NCI-H526 treated with DMSO at 0.1 percent for 48 hours (cell line): ENCODE data around the gene ZBTB49.

ENCODE experiments used
- DNase-seq: peaks from one replicate; lab custom pipeline; 2025; lab: John Stamatoyannopoulos, UW

Gene ZBTB49

DNA sequence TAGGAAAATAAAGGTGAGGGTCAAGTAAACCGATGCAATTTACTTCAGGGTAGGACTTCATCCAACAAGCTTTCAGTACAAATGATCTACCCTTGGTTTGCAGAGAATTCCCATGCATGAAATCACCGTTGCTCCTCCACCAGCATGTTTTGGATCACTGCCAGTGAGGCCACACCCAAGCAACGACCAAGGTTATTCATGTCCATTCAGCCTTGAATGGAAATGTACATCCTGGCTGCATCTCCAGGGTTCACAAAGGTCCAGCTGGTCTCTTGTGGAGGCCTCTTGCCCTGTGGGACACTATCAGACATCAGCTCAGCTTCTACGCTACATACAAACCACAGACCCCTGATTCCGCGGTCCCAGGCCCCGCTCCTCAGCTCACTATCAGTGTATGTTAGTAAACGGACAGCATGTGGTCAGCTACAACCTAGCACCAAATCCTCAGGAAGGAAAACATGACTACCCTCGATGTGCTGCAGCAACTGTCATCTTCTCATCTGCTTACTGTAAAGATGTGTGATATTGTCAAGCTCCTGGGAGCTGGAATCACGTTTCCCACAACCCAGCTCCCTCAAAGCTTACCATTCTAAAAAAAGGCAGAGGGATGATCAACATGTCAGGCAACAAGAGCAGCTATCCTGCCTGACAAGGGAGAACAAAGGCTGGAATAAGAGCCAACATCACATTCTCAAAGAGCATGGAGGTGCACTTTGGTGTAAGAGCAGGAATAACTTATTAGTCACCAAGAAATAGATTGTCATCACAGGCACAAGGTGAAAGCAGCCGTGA lies 5.0 kb upstream of the ZBTB49 start:
- DNase-seq = no peak

DNA sequence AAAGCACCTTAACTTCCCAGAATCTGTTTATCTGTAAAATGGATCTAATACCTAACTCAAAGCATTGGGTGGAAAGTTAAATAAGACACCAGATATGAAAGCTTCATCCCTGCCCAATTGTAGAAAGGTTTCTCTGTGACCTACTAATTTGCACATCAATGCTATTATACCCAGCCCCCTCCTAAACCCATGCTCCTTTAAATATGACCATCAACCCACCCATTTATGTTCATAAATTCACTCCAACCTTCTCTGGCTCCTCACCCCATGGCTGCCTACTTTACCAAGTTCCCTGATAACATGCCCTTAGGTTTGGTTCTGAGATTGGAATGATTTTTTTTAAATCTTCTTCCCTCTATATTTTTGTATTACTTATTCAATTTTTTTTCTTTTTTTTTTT lies 2.0 kb upstream of the ZBTB49 start:
- DNase-seq = no peak

DNA sequence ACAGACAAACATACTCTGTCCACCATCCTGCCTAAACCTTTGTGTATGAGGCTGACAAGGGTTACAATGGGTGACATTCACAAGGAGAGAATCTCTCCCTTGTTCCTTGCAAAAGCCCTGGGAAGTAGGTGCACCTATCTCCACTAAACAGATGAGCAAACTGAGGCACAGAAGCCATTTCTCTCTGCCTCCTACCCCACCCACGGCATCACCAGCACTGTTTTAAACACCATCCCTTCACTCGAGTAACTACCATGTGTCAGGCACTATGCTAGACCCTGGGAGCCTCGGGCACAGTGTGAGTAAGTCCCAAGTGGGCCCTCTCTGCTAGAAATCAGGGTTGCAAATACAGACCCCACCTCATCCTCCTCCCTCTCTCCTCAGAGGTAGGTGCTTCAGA lies 996 bp upstream of the ZBTB49 start:
- no peak for DNase-seq

DNA sequence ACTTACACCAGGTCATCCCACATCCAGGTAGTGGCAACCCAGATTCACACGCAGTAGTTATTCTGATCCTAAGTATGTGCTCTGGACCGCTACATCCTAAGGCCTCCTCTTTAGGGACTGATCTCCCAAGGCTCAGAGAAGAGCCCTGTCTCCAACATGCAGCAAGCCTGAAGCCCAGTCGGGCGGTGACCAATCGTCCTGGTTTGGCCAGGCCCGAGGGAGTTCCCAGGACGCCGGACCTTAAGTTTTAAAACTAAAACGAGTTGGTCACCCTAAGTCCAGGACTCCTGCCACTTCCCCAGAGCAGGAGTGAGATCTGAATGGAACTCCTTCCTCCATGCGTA lies 482 bp upstream of the ZBTB49 start:
- DNase-seq = no peak

DNA sequence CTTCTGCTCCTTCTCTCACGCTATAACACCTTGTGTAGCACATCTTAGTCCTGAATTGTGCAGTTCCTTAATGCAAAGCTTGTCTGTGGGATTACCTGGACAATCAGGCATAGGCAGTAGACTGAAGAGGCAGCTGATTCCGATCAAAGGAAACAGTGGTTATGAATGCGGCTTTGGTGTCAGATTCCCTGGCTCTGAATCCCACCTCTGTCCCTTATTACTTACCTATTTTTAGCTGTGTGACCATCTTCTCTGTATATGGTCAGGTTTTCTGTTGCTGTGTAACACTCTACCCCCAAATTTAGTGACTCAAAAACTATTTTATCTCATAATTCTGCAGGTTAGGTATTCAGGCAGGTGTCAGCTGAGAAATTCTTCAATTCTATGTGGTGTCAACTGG lies 3.2 kb downstream of the ZBTB49 start:
- DNase-seq = no peak

DNA sequence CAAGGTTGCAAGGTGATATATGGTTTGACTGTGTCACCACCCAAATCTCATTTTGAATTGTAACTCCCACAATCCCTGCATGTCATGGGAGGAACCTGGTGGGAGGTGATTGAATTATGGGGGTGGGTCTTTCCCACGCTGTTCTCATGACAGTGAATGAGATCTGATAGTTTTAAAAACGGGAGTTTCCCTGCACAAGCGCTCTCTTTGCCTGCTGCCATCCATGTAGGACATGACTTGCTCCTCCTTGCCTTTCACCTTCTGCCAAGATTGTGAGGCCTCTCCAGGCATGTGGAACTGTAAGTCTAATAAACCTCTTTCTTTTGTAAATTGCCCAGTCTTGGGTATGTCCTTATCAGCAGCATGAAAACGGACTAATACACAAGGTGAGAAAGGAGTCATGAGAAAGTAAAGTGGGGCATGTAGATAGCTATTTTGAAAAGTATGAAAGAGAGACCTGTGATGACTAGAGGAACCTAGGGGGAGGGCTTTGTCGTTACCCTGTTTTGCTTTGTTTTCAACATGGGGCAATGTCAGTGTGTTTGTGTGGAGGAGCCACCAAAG lies 6.3 kb downstream of the ZBTB49 start:
- DNase-seq = no peak

DNA sequence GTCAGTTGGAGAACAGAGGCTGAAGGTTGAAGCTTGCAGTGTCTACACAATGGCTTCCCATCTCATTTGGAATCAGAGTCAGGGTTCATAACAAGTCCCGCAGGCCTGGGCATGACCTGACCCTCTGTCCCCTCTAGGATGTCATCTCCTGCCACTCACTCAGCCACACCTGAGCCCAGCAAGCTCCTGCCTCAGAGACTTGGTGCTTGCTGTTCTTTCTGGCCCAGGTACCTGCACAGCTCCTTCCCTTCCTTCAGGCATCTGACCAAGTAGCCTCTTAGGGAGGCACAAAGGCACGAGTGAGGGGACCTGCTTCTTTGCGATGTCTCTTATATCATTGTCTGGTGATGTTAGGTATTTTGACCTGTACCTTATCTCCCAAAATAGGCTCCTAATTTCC lies 9.0 kb downstream of the ZBTB49 start:
- no peak for DNase-seq

DNA sequence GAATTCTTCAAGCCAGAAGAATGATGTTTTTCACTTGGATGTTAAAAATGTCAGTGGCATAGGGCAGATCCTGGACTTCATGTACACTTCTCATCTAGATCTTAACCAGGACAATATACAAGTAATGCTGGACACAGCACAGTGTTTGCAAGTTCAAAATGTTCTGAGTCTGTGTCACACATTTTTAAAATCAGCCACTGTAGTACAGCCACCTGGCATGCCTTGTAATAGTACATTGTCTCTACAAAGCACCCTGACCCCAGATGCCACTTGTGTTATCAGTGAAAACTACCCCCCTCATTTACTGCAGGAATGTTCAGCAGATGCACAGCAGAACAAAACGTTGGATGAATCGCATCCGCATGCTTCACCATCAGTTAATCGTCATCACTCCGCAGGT lies 11.9 kb downstream of the ZBTB49 start:
- DNase-seq = no peak

DNA sequence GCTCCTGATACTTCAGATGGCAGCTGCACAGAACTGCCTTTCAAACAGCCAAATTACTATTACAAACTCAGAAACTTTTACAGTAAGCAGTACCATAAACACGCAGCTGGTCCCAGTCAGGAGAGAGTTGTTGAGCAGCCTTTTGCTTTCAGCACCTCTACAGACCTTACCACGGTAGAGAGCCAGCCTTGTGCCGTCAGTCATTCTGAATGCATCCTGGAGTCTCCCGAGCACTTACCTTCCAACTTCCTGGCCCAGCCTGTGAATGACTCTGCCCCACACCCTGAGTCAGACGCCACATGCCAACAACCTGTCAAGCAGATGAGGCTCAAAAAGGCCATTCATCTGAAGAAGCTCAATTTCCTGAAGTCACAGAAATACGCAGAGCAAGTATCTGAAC lies 12.4 kb downstream of the ZBTB49 start:
- DNase-seq = no peak

DNA sequence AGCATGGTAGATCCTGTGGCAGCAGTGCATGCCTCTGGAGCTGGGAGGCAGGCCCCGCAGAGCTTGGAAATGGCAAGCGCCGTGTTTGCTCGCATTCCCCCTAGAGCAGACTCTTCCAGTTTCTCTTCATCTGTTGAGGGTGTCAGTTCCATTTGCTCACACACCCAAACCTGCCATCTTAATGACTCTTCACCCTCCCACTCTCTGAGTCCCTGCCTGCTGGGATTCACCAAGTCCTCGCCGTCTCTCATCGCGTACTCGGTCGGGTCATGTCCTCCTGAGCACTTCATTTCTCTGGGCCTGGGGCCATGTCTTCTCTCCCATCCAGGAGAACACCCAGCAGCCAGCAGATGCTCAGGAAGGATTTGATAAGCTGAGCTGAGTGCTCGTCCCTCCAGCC lies 16.9 kb downstream of the ZBTB49 start:
- DNase-seq = no peak

DNA sequence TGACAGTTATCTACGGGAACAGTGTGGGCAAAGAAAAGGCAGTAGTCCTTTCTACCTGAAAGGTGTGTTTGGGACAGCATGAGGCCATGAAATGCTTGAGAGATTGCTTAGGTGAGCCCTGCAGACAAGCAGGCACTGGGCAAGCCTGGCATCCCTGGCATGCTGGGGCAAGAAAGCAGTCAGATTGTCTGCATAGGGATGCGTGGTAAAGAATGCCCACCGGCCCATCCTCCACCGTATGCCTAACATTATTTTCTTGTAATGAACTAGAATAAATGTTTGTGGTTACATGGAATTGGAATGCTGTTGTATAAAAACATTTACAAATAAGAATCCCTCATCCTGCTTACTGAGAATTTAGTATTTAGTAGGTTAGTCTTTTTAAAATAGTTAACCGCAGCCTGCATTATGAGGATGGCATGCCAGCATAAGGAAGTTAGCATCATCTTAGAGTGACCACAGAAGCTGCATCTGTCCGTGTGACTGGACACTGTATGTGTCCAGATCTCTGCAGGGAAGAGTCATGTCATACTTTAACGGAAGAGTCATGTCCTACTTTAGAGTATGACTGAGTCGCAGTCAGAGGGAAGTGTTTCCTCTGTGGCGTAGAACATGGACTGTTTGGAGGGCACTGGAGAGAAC lies 18.9 kb downstream of the ZBTB49 start:
- no peak for DNase-seq

DNA sequence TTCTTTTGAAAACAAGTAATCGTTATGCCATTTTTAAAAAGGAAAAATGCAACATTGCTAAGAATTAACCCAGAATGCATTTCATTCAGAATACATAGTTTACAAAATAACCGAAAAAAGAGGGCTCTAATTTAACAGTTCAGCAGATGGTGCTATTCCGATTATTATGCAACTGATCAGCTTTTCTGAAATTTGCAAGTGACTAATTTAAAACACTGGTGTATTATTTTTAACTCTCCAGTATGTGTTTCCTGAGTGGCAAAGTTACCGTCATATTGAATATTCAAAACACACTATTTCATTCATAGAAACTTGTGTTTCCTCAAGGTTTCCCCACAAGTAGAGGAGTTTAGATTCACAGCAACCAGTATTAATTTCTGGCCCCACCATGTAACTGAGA lies 21.1 kb downstream of the ZBTB49 start:
- no peak for DNase-seq

DNA sequence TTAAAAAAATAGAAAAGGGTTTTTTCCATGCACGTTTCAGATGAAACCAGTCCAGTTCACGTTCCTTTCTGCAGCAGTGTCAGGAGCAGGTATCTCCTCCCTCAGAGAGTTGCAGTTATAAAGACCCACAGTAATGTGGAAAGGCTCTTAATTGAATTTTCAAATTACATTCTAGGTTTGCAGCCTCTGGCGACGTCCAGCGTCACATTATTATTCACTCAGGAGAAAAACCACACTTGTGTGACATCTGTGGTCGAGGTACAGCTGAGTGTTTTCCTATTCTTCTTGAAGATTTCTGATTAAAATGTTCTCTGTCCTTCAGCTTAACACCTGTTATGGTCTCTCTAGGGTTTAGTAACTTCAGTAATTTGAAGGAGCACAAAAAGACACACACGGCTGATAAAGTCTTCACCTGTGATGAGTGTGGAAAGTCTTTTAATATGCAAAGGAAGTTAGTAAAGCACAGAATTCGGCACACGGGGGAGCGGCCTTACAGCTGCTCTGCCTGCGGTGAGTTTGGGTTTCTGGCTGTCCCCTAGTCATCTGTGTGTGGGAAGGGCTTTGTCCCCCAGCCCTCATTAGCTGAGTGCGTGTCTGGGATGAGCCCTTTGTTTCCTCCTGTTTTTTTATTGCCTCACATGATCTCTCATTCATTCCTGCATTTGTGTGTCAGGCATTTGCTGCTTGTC lies 25.6 kb downstream of the ZBTB49 start:
- DNase-seq = no peak

DNA sequence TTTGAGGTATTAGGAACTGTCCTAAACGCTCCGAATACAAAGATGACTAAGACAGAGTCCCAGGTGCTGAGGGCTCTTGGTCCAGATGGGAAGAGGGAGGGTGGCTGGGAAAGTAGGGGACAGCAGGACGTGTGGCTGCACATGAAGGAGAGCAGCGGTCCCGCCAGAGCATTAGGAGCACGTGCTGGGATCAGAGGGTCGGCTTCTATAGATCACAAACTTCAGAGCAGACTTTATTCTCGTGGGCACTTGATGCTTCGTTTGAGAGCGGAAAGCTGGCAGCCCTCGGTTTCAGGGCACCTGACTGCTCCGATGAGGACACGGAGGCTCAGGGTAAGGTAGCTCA lies 26.1 kb downstream of the ZBTB49 start:
- no peak for DNase-seq

DNA sequence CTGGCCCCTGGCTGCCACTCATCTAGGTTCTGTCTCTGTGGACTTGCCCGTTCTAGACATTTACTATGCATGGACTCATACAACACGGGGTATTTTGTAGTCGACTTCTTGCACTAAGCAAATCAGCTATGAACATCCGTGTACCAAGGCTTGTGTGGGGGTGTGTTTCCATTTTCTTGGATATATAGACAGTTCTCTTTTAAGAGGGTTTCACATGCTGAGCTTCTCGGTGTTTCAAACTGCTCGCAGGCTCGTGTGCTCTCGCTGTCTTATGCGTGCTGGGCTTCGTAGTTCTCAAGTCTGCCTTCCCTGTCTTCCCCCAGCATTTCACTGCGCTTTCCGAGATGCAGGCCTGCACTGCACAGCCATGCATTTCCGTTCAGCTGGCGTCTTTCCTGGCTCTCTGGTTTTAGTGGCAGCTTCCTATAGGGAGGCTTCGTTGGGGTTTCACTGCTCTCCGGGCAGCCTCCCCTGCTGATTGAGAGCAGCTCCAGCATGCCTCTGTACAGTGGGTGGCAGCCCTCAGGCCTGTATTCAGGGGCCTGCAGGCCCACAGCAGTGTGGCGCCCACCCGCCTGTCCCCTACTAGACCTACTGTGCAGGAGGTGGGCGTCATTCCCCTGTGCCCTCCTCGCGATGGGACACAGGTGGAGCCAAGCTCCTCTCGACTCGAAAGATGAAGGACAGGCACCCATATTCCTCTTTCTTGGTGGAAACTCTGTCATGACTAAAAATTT lies 27.6 kb downstream of the ZBTB49 start:
- no peak for DNase-seq

DNA sequence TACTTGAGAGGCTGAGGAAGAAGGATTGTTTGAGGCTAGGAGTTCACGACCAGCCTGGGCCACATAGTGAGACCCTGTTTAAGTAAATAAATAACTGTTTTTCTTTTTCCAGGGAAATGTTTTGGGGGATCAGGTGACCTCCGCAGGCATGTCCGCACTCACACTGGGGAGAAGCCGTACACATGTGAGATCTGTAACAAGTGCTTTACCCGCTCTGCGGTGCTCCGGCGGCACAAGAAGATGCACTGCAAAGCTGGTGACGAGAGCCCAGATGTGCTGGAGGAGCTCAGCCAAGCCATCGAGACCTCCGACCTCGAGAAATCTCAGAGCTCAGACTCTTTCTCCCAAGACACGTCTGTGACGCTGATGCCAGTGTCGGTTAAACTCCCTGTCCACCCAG lies 30.5 kb downstream of the ZBTB49 start:
- DNase-seq = no peak

DNA sequence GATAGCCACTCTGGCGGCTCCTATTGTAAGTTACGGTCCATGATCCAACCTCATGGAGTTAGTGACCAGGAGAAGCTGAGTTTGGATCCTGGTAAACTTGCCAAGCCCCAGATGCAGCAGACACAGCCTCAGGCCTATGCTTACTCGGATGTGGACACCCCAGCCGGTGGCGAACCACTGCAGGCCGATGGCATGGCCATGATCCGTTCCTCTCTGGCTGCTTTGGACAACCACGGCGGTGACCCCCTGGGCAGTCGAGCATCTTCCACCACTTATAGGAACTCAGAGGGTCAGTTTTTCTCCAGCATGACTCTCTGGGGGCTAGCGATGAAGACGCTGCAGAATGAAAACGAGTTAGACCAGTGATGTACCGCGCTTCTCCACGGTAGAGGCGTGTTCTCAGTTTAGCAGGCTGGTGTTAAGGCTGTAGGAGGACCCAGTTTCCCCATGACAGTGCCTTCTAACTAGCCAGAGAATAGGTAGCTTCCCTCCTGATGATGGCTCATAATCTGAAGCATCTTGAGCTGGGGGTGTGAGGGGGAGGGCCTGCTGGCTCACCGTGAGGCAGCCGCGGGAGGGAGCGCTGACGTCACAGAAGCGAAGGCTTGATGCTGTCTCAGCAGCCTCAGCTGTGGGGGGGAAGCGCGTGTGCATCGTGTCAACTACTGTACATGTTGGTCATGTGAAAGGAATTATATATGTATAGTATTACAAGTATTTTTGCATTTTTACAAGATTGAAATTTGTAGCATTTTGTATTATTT lies 31.1 kb downstream of the ZBTB49 start:
- DNase-seq = no peak

DNA sequence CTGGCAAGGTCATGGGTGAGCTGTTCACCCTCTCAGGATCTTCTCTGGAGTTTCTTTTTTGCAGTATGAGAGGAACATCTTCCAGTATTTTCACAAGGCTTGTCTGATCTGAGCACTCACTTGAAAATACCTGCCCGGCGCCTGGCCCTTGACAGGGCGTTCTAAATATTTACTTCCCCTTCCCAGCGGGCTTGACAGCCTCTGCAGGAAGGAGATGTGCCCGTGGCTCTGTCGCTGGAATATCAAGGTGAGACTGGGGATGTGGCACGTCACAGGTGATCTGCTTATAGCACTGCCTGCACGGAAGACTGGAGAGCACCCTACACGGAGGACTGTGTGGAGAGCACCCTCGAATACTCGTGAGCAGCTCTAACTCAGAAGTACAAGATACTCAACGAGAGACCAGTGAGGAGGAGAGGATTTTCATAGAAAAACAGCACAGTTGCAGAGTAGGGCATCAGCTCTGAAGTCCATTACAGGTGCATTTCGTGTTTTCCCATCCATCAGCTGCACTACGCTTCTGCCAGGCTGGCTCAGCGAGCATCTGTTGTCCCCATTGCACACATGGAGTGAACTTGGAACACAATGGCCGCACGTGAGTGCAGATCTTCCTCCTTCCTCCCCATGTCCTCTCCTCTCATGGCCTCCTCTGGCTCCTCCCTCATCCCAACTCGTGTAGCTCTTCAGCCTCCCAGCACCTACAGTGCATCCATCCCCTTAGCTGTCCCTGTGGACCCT lies 32.1 kb downstream of the ZBTB49 start:
- no peak for DNase-seq

DNA sequence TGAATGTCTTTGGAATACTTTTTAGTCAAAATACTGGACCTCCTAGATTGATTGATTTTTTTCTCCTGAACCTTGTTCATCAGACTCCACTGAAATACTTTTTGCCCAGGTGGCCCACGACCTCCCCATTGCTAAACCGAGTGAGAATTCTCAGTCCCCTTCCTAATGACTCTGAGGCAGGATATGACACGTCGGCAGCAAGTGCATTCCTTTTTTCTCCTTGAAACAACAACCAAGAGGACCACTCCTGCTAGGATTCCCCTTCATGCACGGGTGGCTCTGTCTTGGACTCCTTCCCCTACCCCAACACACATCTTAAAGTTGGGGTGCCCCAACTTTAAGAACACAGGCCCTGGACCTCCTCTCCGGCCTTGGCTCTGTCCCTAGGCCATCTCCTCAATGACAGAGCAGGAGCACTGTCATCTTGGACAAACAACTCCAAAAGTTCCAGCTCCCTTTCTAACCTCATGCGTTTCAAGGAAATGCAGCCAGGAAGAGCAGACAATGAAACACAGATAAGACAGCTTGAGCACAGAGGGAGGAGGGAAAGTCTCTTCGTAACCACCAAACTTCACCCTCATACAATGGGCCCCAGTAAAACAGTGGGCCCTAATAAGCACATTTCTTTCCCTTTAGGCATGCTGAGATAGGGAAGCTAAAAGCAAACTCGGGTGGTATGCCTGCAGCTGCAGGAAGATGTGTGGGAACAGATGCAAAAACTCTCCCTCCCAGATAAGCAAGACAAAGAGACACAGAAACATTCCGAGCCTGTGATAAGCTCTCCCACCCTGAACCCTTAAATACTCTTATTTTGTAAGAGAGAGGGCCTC lies 33.9 kb downstream of the ZBTB49 start:
- no peak for DNase-seq

DNA sequence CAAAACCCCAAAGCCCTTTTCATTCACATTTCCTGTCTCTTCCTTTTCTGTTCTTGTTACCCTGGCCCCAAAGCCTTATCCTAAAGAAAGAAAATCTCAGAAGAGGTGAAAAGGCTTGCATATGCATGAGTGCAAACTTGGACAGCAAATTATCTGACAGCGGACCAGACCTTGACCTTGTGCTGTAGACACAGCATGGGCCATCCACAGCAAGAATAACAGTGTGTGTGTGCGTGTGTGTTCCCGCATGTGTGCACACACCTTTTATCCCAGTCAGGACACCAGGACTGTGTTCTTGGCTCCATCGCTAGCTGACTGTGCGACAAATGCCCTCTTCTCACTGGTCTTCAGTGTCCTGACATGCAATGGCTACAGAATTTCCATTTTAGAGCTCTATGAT lies 35.3 kb downstream of the ZBTB49 start:
- DNase-seq = no peak
